ENCODE results near the gene HRCT1.

HRCT1 gene

DNA sequence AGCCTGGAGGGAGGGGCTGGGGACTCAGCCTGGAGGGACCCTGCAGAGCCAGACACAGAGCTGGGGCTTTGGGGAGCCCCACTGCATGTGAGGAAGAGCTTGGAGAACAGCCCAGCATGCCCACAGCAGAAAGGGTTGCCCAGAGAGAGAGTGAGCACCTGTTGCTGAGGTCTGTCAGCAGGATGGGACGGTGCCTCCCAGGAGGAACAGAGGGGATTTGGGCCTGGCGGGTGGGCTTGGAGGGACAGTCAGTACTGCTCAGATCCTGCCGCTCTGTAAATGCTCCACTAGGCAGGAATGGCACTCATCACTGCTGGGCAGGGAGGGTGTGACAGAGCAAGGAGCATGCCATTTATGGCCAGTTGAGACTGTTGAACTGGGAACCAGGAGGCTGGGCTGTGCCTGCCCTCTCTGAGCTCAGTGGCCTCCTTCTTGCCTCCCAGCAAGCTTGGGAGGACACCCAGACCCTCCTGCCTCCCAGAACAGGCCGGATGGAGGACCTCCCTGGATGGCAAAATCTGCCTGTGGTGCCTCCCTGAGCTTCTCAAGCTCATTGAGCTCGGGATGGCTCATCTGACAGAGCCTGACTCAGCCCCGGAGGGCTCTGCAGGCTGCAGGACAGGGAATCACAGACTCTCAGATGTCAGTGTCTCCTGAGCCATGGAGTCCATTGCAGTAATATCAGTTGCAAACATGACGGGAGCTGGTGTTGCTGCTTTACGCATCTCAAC is 786 bp upstream of the HRCT1 start:
- TF ChIP-seq SIN3A (IDR thresholded peaks at IDR 0.05; ENCODE audit: borderline replicate concordance, insufficient read depth, low read length): no peak
- TF ChIP-seq, protein P1, sequence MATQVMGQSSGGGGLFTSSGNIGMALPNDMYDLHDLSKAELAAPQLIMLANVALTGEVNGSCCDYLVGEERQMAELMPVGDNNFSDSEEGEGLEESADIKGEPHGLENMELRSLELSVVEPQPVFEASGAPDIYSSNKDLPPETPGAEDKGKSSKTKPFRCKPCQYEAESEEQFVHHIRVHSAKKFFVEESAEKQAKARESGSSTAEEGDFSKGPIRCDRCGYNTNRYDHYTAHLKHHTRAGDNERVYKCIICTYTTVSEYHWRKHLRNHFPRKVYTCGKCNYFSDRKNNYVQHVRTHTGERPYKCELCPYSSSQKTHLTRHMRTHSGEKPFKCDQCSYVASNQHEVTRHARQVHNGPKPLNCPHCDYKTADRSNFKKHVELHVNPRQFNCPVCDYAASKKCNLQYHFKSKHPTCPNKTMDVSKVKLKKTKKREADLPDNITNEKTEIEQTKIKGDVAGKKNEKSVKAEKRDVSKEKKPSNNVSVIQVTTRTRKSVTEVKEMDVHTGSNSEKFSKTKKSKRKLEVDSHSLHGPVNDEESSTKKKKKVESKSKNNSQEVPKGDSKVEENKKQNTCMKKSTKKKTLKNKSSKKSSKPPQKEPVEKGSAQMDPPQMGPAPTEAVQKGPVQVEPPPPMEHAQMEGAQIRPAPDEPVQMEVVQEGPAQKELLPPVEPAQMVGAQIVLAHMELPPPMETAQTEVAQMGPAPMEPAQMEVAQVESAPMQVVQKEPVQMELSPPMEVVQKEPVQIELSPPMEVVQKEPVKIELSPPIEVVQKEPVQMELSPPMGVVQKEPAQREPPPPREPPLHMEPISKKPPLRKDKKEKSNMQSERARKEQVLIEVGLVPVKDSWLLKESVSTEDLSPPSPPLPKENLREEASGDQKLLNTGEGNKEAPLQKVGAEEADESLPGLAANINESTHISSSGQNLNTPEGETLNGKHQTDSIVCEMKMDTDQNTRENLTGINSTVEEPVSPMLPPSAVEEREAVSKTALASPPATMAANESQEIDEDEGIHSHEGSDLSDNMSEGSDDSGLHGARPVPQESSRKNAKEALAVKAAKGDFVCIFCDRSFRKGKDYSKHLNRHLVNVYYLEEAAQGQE (IDR thresholded peaks at IDR 0.05; ENCODE audit: insufficient read depth in 1 of 2, low read depth in 2 of 2, low read length in 2 of 2): no peak
- TF ChIP-seq POLR2AphosphoS5 (IDR thresholded peaks at IDR 0.05; ENCODE audit: low read depth, low read length): no peak
- no peak for TF ChIP-seq FOXP2 (optimal IDR thresholded peaks at IDR 0.05; ENCODE audit: borderline replicate concordance, extremely low read depth, extremely low read length, insufficient read depth)
- TF ChIP-seq TAF1 (IDR thresholded peaks at IDR 0.05; ENCODE audit: borderline replicate concordance, insufficient read depth, low read length): no peak

DNA sequence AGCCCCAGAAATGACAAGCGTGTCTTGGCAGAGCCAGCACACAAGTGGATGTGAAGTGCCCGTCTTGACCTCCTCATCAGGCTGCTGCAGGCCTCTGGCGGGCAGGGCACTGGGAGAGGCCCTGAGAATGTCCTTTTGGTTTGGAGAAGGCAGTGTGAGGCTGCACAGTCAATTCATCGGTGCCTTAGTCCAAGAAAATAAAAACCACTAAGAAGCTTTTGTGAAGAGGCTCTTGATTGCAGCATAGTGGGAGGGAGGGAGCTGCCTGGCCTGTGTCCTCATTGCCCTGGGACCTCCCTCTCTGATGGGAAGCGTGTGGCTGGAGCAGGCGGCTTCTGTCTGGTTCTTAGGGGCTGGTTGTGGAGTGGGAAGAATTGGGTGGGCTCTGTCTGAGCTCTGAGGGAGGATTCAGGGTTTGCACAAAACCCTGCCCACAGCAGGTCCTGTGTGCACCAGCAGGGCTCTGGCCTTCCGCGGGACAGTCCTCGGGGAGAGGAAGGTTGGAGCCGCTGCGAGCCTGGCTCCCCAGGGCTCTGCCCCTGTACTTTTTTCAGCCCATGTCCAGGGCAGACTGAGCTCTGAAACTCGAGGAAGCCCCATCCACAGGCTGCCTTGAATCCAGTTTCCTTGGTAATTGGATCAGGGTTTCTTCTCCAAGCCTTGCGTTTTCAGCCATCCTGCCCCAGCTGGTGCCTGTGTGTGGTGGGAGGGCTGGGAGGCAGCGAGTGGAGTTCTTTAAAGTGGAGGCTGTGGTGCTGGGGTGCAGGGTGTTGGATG is 1.1 kb downstream of the HRCT1 start:
- TF ChIP-seq POLR2AphosphoS5 (IDR thresholded peaks at IDR 0.05; ENCODE audit: low read depth, low read length): no peak
- TF ChIP-seq TAF1 (IDR thresholded peaks at IDR 0.05; ENCODE audit: borderline replicate concordance, insufficient read depth, low read length): no peak
- TF ChIP-seq SIN3A (IDR thresholded peaks at IDR 0.05; ENCODE audit: borderline replicate concordance, insufficient read depth, low read length): no peak
- no peak for TF ChIP-seq FOXP2 (optimal IDR thresholded peaks at IDR 0.05; ENCODE audit: borderline replicate concordance, extremely low read depth, extremely low read length, insufficient read depth)
- TF ChIP-seq, protein P1 (IDR thresholded peaks at IDR 0.05; ENCODE audit: insufficient read depth in 1 of 2, low read depth in 2 of 2, low read length in 2 of 2): no peak

DNA sequence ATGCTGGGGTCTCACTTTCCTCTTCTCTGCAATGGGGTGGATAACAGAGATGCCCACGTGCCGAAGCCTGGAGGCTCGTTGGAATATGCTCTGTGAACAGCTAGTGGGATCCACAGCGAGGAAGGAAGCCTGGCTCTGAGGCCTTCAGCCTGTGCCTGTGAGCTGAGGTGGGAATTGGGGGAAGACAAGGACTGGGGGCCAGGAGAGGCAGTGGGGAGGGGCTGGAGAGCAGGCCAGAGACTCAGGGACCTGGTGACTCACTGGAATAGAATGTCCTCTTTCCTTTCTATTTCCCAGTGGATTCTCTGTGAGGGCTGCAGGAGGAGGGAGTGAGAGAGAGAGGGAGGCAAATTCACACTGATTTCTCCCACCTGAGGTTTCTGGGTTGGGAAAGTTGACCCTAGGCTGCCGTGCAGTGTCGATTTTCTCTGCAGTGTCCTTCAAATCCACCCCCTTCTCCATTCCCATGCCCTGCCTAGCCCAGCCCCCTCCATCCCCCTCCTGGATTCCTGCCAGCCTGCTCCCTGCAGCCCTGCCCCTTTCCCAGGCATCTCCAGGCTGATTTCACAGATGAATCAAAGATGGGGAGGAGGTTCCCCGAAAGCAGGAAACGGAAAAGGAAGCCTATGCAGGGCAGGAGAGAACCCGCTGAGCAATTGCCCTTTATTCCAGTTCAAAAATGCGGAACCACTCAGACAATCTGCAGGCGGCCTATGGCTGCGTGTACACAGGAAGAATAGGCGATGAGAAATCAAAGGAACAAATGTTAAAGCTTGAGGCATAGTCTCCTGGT is 1.9 kb downstream of the HRCT1 start:
- TF ChIP-seq TAF1 (IDR thresholded peaks at IDR 0.05; ENCODE audit: borderline replicate concordance, insufficient read depth, low read length) (no peak), FOXP2 (optimal IDR thresholded peaks at IDR 0.05; ENCODE audit: borderline replicate concordance, extremely low read depth, extremely low read length, insufficient read depth) (no peak), POLR2AphosphoS5 (IDR thresholded peaks at IDR 0.05; ENCODE audit: low read depth, low read length) (no peak), SIN3A (IDR thresholded peaks at IDR 0.05; ENCODE audit: borderline replicate concordance, insufficient read depth, low read length) (no peak)
- TF ChIP-seq, protein P1 (IDR thresholded peaks at IDR 0.05; ENCODE audit: insufficient read depth in 1 of 2, low read depth in 2 of 2, low read length in 2 of 2): no peak

DNA sequence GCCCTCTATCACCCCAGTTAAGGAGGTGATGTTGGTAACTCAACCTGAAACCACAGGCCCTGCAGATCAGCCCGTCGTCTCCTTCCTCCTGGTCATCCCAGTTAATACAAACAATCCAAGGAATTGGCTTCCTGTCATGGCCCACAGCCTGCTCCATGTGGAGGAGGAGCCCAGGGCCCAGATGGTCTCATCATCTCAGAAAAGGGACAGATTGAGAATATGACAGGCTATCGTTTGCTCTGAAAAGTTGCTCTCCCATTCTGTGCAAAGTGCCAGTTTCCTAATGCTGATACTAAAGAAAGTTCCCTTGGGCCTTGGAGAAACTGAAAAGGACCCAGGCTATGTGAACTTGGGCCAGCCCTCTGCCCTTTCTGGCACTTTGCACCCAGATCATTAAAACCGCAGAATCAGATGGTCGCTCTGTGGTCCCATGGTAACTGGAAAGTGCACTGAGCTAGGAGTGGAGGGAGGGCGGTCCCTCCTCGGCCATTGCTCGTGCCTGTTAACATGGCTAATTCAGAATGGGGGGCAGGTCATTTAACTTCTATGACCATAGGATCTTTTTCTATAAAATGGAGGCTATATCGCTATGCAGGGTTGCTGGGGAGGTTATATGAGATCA is 2.6 kb downstream of the HRCT1 start:
- TF ChIP-seq FOXP2 (optimal IDR thresholded peaks at IDR 0.05; ENCODE audit: borderline replicate concordance, extremely low read depth, extremely low read length, insufficient read depth) (no peak), TAF1 (IDR thresholded peaks at IDR 0.05; ENCODE audit: borderline replicate concordance, insufficient read depth, low read length) (0 out of 2 replicates have a peak, but pooled peaks have one; percentile 32)

DNA sequence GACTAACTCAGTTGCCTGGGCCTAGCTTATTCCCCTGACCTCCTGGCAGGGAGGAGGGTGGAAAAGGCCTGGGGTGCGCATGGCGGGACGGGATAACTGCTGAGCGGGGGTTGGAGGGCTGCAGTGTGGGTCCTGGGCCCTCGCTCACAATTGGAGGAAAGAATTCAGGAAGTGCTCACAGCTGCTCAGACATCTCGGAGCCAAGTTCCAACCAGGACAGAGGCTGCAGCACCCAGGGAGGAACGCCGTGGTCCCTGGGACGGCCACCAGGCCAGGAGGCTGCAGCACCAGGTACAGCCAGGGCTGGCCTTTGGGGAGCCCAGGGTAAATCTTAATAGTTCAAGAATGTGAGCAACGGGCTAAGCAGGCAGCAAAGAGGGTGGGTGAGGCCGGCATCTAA is 3.3 kb downstream of the HRCT1 start, which contains the start of gene SPAAR:
TSS of gene SPAAR (plus strand) at position 217 of the 400 bp plus-strand sequence. CDS start 974 bp downstream, outside the sequence.
- TF ChIP-seq, protein P1 (IDR thresholded peaks at IDR 0.05; ENCODE audit: insufficient read depth in 1 of 2, low read depth in 2 of 2, low read length in 2 of 2): no peak
- TF ChIP-seq SIN3A (IDR thresholded peaks at IDR 0.05; ENCODE audit: borderline replicate concordance, insufficient read depth, low read length) (no peak), FOXP2 (optimal IDR thresholded peaks at IDR 0.05; ENCODE audit: borderline replicate concordance, extremely low read depth, extremely low read length, insufficient read depth) (no peak), TAF1 (IDR thresholded peaks at IDR 0.05; ENCODE audit: borderline replicate concordance, insufficient read depth, low read length) (no peak), POLR2AphosphoS5 (IDR thresholded peaks at IDR 0.05; ENCODE audit: low read depth, low read length) (no peak)
